ENCODE data around the gene PRDM16. TPM values are rescaled to one million over a fixed set of nuclear protein-coding genes. Genes with fewer than 3 reads are reported as not detected.

The PRDM16 gene
- total RNA-seq, 1 experiment from 2014 or later: 5.3 TPM

- CTCF ChIA-PET: no interaction called here
- Mint-ChIP-seq H3K9me3 (ENCODE audit: unreplicated experiment) (no peaks in the 10 kb centered on the region), H3K27me3 (ENCODE audit: insufficient read depth, unreplicated experiment) (no peaks in the 10 kb centered on the region), H3K27ac (ENCODE audit: unreplicated experiment) (no peak overlapping the region), H3K4me3 (ENCODE audit: unreplicated experiment) (no peak overlapping the region), H3K36me3 (ENCODE audit: insufficient read depth, unreplicated experiment) (no peaks in the 10 kb centered on the region), H3K4me1 (ENCODE audit: low read depth, unreplicated experiment) (no peaks in the 10 kb centered on the region)
- H3K4me3 ChIP-seq (ENCODE audit: low read depth, low read length): no peak overlapping the region
- H3K4me1 ChIP-seq: no peaks in the 10 kb centered on the region
- no peaks in the 10 kb centered on the region for H3K36me3 ChIP-seq (ENCODE audit: control insufficient read depth, insufficient read depth, low read length)
- no peak for DNase-seq
- no TSS peak for BruUV-seq (replicated peaks)
- no peaks in the 10 kb centered on the region for H3K27me3 ChIP-seq (replicated peaks; ENCODE audit: control insufficient read depth, insufficient read depth, low read length)
- peak in 1 of 2 experiments; percentile 28 for TF ChIP-seq CTCF (IDR thresholded peaks at IDR 0.05; ENCODE audit: insufficient read depth in 1 of 2, low read depth in 1 of 2, low read length in 1 of 2, severe bottlenecking in 1 of 2, unreplicated experiment in 1 of 2)
- no peaks in the 10 kb centered on the region for H3K9me3 ChIP-seq
- POLR2A ChIA-PET: no interaction called here
- intact Hi-C loops (cut with micrococcal nuclease; ENCODE audit: unreplicated experiment): no loop called here
Observed at GRCh38 chr1:3066250-3066711, 2.7 kb upstream of the PRDM16 start.

GRCh38 chr1:3066826-3067225 lies 2.2 kb upstream of the PRDM16 start:
- H3K27me3 Mint-ChIP-seq (ENCODE audit: insufficient read depth, unreplicated experiment): no peaks in the 10 kb centered on the region
- TF ChIP-seq CTCF (IDR thresholded peaks at IDR 0.05; ENCODE audit: insufficient read depth in 1 of 2, low read depth in 1 of 2, low read length in 1 of 2, severe bottlenecking in 1 of 2, unreplicated experiment in 1 of 2): no peak
- H3K36me3 Mint-ChIP-seq (ENCODE audit: insufficient read depth, unreplicated experiment): no peaks in the 10 kb centered on the region
- H3K36me3 ChIP-seq (ENCODE audit: control insufficient read depth, insufficient read depth, low read length): no peaks in the 10 kb centered on the region
- no peak overlapping the region for H3K4me3 ChIP-seq (ENCODE audit: low read depth, low read length)
- no TSS peak for BruUV-seq (replicated peaks)
- H3K27me3 ChIP-seq (replicated peaks; ENCODE audit: control insufficient read depth, insufficient read depth, low read length): no peaks in the 10 kb centered on the region
- no peaks in the 10 kb centered on the region for H3K4me1 Mint-ChIP-seq (ENCODE audit: low read depth, unreplicated experiment)
- POLR2A ChIA-PET: no interaction called here
- intact Hi-C loops (cut with micrococcal nuclease; ENCODE audit: unreplicated experiment): no loop called here
- H3K9me3 Mint-ChIP-seq (ENCODE audit: unreplicated experiment): no peaks in the 10 kb centered on the region
- H3K9me3 ChIP-seq: no peaks in the 10 kb centered on the region
- no peaks in the 10 kb centered on the region for H3K4me1 ChIP-seq
- CTCF ChIA-PET: no interaction called here
- DNase-seq: no peak
- no peak overlapping the region for H3K4me3 Mint-ChIP-seq (ENCODE audit: unreplicated experiment)
- H3K27ac Mint-ChIP-seq (ENCODE audit: unreplicated experiment): no peak overlapping the region

GRCh38 chr1:3067301-3067670 lies 1.7 kb upstream of the PRDM16 start:
- no peaks in the 10 kb centered on the region for H3K36me3 ChIP-seq (ENCODE audit: control insufficient read depth, insufficient read depth, low read length)
- H3K4me1 ChIP-seq: no peaks in the 10 kb centered on the region
- no peak for TF ChIP-seq CTCF (IDR thresholded peaks at IDR 0.05; ENCODE audit: insufficient read depth in 1 of 2, low read depth in 1 of 2, low read length in 1 of 2, severe bottlenecking in 1 of 2, unreplicated experiment in 1 of 2)
- POLR2A ChIA-PET: no interaction called here
- DNase-seq: no peak
- no peaks in the 10 kb centered on the region for H3K9me3 ChIP-seq
- H3K27ac Mint-ChIP-seq (ENCODE audit: unreplicated experiment): no peak overlapping the region
- H3K4me3 ChIP-seq (ENCODE audit: low read depth, low read length): no peak overlapping the region
- no peaks in the 10 kb centered on the region for H3K27me3 ChIP-seq (replicated peaks; ENCODE audit: control insufficient read depth, insufficient read depth, low read length)
- H3K36me3 Mint-ChIP-seq (ENCODE audit: insufficient read depth, unreplicated experiment): no peaks in the 10 kb centered on the region
- H3K9me3 Mint-ChIP-seq (ENCODE audit: unreplicated experiment): no peaks in the 10 kb centered on the region
- no peaks in the 10 kb centered on the region for H3K27me3 Mint-ChIP-seq (ENCODE audit: insufficient read depth, unreplicated experiment)
- CTCF ChIA-PET: no interaction called here
- H3K4me3 Mint-ChIP-seq (ENCODE audit: unreplicated experiment): no peak overlapping the region
- BruUV-seq (replicated peaks): no TSS peak
- intact Hi-C loops (cut with micrococcal nuclease; ENCODE audit: unreplicated experiment): no loop called here
- no peaks in the 10 kb centered on the region for H3K4me1 Mint-ChIP-seq (ENCODE audit: low read depth, unreplicated experiment)
